Measurements from ENCODE around the gene ABCF2.

ABCF2 gene

DNA sequence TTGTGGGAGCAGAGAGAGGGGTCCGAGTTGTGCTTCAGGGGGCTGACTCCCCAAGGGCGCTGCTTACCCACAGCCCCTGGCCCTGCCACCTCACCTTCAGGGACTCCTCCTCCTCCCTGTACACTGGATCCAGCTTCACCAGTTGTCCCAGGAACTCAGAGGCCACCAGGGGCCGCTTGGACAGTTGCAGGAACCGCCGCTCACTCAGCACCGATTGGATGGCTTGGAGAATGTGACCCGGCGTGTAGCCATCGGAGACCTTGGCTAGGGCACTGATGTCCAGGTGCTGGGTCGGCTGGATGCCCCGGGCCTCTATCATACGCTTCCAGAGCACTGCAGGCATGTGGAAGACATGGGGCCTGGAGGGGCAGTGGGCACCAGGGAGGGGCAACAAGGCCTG is 35.5 kb downstream of the ABCF2 start:
- DNase-seq, result no peak

- no peak for DNase-seq
Measured at GRCh38 chr7:151189038-151189437, 38.0 kb downstream of the ABCF2 start.

DNA sequence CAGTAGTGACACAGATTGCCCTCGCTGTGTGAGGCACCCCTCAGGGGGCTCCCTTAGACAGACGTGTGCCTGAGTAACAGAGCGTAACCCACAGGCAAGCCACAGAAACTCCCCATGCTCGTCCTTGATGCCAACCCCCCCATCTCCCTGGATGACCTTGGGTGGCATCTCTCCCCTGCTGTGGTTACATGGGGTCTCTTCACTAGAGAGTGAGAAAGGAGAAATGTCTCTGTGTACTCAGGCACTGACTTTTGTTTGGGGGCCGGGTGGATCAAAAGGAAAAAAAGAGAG is 38.8 kb downstream of the ABCF2 start:
- no peak for DNase-seq

- DNase-seq, result no peak
Measured at GRCh38 chr7:151187409-151188251, 39.4 kb downstream of the ABCF2 start.

- DNase-seq, result no peak
Measured at GRCh38 chr7:151186640-151187408, 40.2 kb downstream of the ABCF2 start, which contains the start of gene ASB10. ASB10 (minus strand) TSS chr7:151187250; CDS start chr7:151187130, 120 bp downstream.

DNA sequence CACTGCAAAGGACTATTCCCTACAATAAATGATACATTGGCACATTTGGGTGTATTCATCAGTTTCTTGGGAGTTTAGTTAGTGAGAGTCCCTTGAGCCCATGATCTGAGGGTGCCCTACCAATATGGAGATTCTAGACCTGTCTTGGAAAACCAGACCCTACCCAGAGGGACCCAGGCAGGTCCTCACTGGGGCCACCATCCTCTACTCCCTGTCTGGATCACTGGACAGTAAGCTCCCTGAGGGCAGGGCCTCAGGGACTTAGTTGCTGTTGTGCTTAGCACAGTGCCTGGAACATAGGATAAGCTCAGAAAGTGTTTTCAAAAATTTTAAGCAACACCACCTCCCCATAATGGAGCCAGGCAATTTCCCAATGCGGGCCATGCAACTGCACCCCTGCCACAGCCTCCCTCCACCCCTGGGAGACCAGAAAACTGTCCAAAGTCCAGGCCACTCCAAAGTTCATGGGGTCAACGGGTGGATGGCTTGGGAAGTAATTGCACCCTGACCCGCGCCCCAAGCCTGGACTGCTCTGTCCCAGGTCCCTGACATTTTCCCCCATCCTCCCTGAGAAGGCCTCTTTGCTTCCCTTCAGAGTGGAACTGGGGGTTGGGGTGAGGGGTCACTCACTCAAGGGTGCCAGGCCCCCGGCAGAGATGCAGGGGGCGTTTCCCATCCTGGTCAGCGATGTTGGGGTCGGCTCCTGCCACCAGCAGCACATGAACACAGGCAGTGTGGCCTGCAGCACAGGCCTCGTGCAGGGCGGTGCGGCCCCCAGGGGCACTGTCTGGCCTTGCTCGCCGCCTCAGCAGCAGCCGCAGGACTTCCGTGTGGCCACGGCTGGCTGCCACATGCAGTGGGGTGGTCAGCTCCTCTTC is 41.0 kb downstream of the ABCF2 start:
- DNase-seq, result no peak

GRCh38 chr7:151181011-151181431 is 46.0 kb downstream of the ABCF2 start:
- no peak for DNase-seq

- DNase-seq, result no peak
Measured at GRCh38 chr7:151179946-151180345, 47.1 kb downstream of the ABCF2 start.

DNA sequence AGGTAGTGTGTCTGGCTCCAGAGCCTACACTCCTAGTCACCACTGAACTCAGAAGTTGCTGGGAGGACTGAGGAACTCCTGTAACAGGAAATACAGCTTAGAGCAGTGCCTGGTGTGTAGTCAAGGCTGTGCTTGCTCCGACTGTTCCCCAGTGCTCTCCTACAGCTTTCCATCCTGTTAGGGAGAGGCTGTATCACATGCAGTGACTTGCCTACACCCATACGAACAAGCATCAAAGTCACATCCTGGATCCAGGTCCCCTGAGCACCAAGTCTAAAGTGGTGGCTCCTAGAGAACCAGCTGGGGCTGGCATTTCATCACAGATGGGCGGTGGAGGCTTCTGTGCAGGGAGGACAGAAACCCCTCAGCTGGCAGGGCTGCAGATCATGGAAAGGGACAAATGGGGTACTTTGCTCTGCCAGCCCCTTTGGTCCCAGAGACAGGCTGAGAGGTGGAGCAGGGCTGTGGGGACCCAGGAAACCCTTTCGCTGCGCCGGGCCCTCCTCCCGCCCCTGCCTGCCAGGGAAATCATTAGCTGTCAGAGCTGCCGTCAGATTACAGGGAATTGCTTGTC is 47.6 kb downstream of the ABCF2 start:
- no peak for DNase-seq

DNA sequence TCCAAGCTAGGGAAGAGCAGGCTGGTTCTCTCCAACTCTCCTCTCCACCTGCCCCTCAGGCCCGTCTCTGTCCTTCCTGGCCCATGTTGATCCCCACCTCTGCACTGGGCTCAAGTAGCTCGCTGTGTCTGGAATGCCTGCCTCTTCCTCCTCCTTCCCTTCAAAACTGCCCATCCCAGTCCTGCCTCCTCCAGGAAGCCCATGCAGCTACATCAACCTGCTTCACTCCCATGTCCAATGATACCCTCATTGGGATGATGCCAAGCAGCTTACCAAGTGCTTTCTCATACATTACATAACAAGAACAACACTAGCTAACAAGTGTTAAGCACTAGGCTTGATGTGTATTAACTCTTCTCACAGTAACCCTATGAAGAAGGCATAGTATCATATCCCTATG is 48.2 kb downstream of the ABCF2 start:
- no peak for DNase-seq

DNA sequence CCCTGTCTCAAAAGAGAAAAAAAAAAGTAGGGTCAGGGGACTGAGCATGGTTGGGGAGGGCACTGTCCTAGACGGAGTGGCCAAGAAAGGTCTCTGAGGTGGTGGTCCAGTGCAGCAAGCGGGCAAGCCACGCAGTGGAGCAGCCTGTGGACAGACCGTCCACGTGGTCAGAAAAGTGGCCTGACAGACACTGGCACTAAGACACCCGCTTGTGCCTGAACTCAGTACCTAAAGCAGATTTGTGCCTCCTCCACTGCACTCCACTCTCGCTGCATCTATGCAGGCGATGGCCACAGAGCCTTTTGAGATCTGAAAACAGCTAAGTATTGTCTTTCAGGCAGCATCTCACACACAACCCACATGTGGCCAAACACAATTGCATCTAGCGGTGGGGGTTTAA is 48.8 kb downstream of the ABCF2 start:
- no peak for DNase-seq

GRCh38 chr7:151177310-151177709 is 49.7 kb downstream of the ABCF2 start:
- no peak for DNase-seq

DNA sequence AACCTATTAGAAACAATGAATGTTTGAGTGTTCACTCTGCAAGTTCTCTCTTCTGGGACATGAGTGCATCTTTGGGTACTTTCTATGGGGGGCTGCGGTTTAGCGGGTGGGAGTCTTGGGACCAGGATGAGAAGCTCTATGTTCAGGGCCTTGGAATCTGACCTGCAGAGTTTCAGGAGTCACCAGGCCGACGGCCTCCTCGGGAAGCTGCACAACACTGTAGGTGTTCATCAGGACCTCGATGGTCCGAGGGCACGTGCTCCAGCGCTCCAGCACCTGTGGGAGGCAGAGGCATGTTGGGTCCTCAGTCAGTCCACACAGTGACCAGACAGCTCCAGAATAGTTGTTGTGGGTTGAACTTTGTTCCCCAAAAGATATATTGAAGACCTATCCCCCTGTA is 50.6 kb downstream of the ABCF2 start:
- no peak for DNase-seq

GRCh38 chr7:151175793-151176311 is 51.2 kb downstream of the ABCF2 start:
- no peak for DNase-seq

DNA sequence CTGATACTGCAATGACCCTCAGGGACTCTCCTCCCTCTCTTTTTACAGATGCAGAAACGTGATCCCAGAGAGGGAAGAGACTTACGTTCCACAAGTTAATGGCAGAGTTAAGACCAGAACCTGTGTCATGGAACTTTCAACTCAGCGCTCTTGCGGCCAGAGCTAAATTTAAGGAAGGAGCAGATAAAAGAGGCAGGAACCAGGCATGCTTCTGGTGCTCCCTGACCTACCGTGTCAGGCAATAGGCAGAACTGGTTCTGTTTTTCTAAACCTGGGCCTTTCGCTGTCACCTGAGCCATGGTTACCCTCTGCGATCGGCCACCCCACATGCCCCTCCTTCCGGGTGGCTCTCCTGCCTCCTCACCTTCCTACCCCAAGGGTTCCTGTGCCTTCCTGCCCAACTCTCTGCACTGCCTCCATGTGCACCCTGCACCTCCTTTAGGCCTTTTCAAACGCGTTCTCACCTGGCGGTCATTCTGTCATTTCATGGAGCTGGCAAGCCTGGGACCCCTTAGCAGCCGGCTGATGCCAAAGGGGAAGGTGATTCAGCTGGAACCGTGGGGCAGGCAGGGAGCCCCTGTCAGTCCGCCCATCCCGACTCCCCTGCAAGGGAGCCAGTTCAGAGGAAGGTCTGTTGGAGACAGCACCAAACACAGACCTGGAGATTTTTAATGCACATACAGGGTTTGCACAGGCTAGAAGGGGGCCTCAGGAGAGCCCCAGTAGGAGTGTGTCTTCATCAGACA is 51.8 kb downstream of the ABCF2 start:
- no peak for DNase-seq

- peak; percentile 29 for DNase-seq
Measured at GRCh38 chr7:151174246-151175046, 52.6 kb downstream of the ABCF2 start.

GRCh38 chr7:151173386-151174245 is 53.4 kb downstream of the ABCF2 start:
- no peak for DNase-seq

- DNase-seq, result peak; percentile 66
Measured at GRCh38 chr7:151172273-151173141, 54.5 kb downstream of the ABCF2 start.

DNA sequence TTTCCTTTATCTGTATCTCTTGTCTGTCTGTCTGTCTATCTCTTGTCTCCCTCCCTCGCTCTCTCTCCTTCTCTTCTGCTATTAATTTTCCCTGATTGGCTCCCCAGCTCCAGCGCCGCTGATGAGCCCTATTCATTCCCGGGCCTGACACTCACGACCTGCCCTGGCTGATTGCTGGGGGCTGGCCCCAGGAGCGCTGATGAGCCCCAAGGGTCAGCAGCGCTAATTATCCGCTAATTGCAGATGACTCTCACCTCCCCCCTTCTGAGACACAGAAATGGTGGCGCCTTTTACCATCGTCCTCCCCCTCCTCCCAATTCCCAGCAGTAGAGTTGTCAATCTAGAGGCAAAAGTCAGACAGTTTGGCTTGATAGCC is 58.2 kb downstream of the ABCF2 start:
- no peak for DNase-seq

Measured in inflammatory macrophage treated with lipopolysaccharide for 4 hours (primary cell).